H54 (cell line): Measurements from ENCODE around the gene VSTM2B.

Source experiments
- DNase-seq: peaks from one replicate; pipeline ENCODE4 v3.0.0; 2011; ENCODE audit warnings: low spot score, mixed read lengths; ENCODE audit not compliant: insufficient read length
- FAIRE-seq: peaks from 3 replicates; lab custom pipeline; 2011; peaks lifted over from hg19 to GRCh38; lab: Jason Lieb, UNC
- POLR2A ChIP-seq: IDR thresholded peaks from 2 replicates; pipeline ENCODE4 v1.6.1; 2011; ENCODE audit warnings: low read depth, mild to moderate bottlenecking, low read length

The VSTM2B gene

GRCh38 chr19:29526730-29527499, 1.1 kb downstream of the VSTM2B start:
- no peak for DNase-seq

GRCh38 chr19:29527500-29528328, 1.9 kb downstream of the VSTM2B start:
- no peak for TF ChIP-seq POLR2A
- FAIRE-seq (no peak), DNase-seq (no peak)

More at GRCh38 chr19:29526730-29527499, 1.1 kb downstream of the VSTM2B start:
- TF ChIP-seq POLR2A, result no peak
- no peak for FAIRE-seq

- no peak for TF ChIP-seq POLR2A
- FAIRE-seq (no peak), DNase-seq (peak; percentile 67)
Measured at GRCh38 chr19:29528350-29528945, 2.7 kb downstream of the VSTM2B start.

GRCh38 chr19:29528946-29529645, 3.3 kb downstream of the VSTM2B start:
- FAIRE-seq (no peak), DNase-seq (no peak)
- TF ChIP-seq POLR2A, result no peak

GRCh38 chr19:29529646-29530539, 4.1 kb downstream of the VSTM2B start:
- TF ChIP-seq POLR2A, result no peak
- DNase-seq, result no peak
- FAIRE-seq, result no peak

- FAIRE-seq (no peak), DNase-seq (no peak)
- no peak for TF ChIP-seq POLR2A
Measured at GRCh38 chr19:29530540-29531457, 5.0 kb downstream of the VSTM2B start.

GRCh38 chr19:29531458-29532025, 5.7 kb downstream of the VSTM2B start:
- no peak for TF ChIP-seq POLR2A
- DNase-seq (no peak), FAIRE-seq (no peak)

- FAIRE-seq (no peak), DNase-seq (no peak)
- no peak for TF ChIP-seq POLR2A
Measured at GRCh38 chr19:29532097-29532496, 6.3 kb downstream of the VSTM2B start.

GRCh38 chr19:29532956-29533355, 7.2 kb downstream of the VSTM2B start:
- DNase-seq (no peak), FAIRE-seq (no peak)
- no peak for TF ChIP-seq POLR2A

GRCh38 chr19:29533578-29534544, 8.1 kb downstream of the VSTM2B start:
- DNase-seq (no peak), FAIRE-seq (no peak)

More at GRCh38 chr19:29533578-29534544, 8.1 kb downstream of the VSTM2B start:
- TF ChIP-seq POLR2A, result no peak
